HL-60 (cell line): ENCODE results near the gene DOCK7.

Source experiments
- CTCF ChIP-seq: IDR thresholded peaks from one replicate; pipeline ENCODE4 v1.5.1; 2011; ENCODE audit warnings: low read length, control low read depth, inconsistent platforms; ENCODE audit not compliant: insufficient read depth
- GABPA ChIP-seq: IDR thresholded peaks from 2 replicates; pipeline ENCODE4 v1.6.1; 2012; ENCODE audit warnings: low read depth
- POLR2AphosphoS5 ChIP-seq: IDR thresholded peaks from 2 replicates; pipeline ENCODE4 v1.6.1; 2012; ENCODE audit warnings: low read depth
- SPI1 ChIP-seq: IDR thresholded peaks from 2 replicates; pipeline ENCODE4 v1.6.1; 2012; ENCODE audit warnings: low read depth, mild to moderate bottlenecking, borderline replicate concordance
- TF ChIP-seq, protein P1 (sequence below): IDR thresholded peaks from 2 replicates; pipeline ENCODE4 v1.6.1; 2012; ENCODE audit warnings: low read depth; ENCODE audit not compliant: insufficient replicate concordance

DNA sequence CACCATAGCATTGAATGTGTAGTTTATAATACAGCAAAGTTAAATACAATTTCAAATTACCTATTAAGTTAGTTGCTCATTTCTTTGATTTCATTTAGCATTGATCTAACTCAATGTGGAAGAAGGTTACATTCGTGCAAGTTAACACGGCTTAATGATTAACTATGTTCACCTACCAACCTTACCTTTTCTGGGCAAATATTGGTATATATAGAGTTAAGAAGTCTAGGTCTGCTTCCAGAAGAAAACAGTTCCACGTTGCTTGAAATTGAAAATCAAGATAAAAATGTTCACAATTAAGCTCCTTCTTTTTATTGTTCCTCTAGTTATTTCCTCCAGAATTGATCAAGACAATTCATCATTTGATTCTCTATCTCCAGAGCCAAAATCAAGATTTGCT is 90.9 kb downstream of the DOCK7 start, which contains the start of gene ANGPTL3:
- no peak for TF ChIP-seq CTCF
- TF ChIP-seq, protein P1, sequence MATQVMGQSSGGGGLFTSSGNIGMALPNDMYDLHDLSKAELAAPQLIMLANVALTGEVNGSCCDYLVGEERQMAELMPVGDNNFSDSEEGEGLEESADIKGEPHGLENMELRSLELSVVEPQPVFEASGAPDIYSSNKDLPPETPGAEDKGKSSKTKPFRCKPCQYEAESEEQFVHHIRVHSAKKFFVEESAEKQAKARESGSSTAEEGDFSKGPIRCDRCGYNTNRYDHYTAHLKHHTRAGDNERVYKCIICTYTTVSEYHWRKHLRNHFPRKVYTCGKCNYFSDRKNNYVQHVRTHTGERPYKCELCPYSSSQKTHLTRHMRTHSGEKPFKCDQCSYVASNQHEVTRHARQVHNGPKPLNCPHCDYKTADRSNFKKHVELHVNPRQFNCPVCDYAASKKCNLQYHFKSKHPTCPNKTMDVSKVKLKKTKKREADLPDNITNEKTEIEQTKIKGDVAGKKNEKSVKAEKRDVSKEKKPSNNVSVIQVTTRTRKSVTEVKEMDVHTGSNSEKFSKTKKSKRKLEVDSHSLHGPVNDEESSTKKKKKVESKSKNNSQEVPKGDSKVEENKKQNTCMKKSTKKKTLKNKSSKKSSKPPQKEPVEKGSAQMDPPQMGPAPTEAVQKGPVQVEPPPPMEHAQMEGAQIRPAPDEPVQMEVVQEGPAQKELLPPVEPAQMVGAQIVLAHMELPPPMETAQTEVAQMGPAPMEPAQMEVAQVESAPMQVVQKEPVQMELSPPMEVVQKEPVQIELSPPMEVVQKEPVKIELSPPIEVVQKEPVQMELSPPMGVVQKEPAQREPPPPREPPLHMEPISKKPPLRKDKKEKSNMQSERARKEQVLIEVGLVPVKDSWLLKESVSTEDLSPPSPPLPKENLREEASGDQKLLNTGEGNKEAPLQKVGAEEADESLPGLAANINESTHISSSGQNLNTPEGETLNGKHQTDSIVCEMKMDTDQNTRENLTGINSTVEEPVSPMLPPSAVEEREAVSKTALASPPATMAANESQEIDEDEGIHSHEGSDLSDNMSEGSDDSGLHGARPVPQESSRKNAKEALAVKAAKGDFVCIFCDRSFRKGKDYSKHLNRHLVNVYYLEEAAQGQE, result no peak
- no peak for TF ChIP-seq GABPA
- no peak for TF ChIP-seq POLR2AphosphoS5
- no peak for TF ChIP-seq SPI1
